ENCODE results near the gene CDK5. TPM values are rescaled to one million over a fixed set of nuclear protein-coding genes. Genes with fewer than 3 reads are reported as not detected.

The CDK5 gene
- total and polyA plus RNA-seq, 9 of the 15 experiments (the other 6 are each of a cell fraction or from before 2014, with no cell fraction given): 3.2 to 38.0 (median 27.5) TPM

DNA sequence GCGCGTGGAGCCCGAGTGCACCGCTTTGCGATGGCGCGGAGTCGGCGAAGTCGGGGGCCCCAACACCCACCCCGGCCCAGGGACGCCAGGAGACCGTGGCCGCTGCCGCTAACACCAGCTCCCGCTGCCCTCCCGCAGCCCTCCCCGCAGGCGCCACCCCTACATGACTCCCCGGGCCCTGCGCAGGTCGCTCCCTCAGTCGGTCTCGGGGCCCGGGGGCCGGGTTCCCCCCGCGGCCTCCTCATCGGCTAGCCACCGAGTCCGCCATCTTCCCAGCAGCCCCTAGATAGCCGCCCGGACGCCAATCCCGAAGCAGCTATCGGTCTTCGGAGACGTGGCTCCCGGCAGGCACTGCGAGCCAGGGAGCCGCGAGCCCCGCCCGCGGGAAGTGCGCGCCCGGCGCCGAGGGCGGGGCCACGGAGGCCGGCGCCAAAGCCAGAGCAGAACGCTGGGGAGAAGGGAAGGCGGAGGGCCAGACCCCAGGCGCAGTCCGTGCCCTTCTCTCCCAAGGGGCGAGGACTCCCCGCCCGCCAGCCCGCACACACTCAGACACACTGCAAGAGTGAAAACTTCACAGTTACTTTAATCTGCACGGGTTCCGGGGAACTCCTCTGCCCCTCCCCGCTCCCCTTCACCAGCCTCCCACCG, 22.9 kb upstream of the CDK5 start, which contains the start of gene FASTK:
FASTK (minus strand) TSS at position 288 of the 648 bp plus-strand sequence; CDS start at position 245, 43 bp downstream.
- intact Hi-C loops (cut with micrococcal nuclease): loop anchor here (1.0 to 10.0 kb wide), 2 partner anchors 19 to 766 kb away; no protein-coding TSS in a partner anchor
- Histone ChIP-seq H3K4me1 (replicated peaks in 1 of 2; ENCODE audit: control insufficient read depth in 2 of 2, insufficient read depth in 2 of 2, low read length in 2 of 2) (peaks cover 48 to 88% of the 10 kb centered on the region in 2 experiments), H3K9ac (ENCODE audit: insufficient read depth in 1 of 2, low read depth in 2 of 2, low read length in 2 of 2) (peak within 1 kb of the TSS; percentile 94 to 97), H3K36me3 (ENCODE audit: control insufficient read depth, insufficient read depth, low read length) (peaks cover 50% of the 10 kb centered on the region), H3K4me2 (ENCODE audit: insufficient read depth, low read length) (peak within 1 kb of the TSS; percentile 97), H3K4me3 (peak within 1 kb of the TSS; percentile 89), H3K79me2 (ENCODE audit: control insufficient read depth, insufficient read depth, low read length) (peaks cover 46% of the 10 kb centered on the region), H3K9me3 (replicated peaks; ENCODE audit: control insufficient read depth, insufficient read depth, low read depth, low read length) (no peaks in the 10 kb centered on the region), H3K9me1 (ENCODE audit: control insufficient read depth, insufficient read depth, low read length) (no peaks in the 10 kb centered on the region), H2AFZ (ENCODE audit: low read depth, low read length) (peak within 1 kb of the TSS; percentile 78), H3K27me3 (ENCODE audit: control insufficient read depth in 2 of 2, insufficient read depth in 2 of 2, low read length in 2 of 2) (no peaks in the 10 kb centered on the region), H3K27ac (ENCODE audit: extremely low read depth, low read depth, low read length) (peak within 1 kb of the TSS; percentile 94), H4K20me1 (replicated peaks; ENCODE audit: control insufficient read depth, insufficient read depth, low read length) (peaks cover 5% of the 10 kb centered on the region)
- DNase-seq (ENCODE audit: extremely low read depth in 1 of 4, low spot score in 3 of 4) (peak; percentile 87 to 97 (median 92)), FAIRE-seq (peak; percentile 93), ATAC-seq (peak; percentile 81)
- in situ Hi-C loops (cut with MboI): no loop called here
- ChIA-PET POLR2A (interaction anchor here (0.6 to 3.5 kb wide), 18 partner anchors 9 to 757 kb away, joined by 3 to 24 read pairs (median 5); partner anchors contain the start of genes ABCB8, ACTR3C, LRRC61 and REPIN1), CTCF (ENCODE audit: low intra/inter-chr PET ratio) (no interaction called here)
- under 1% methylated on average over 66 of the region's 66 CpGs for WGBS (ENCODE audit: insufficient coverage, low coverage, missing lambda C conversion rate)
- no TSS peak for BruUV-seq (replicated peaks)
- TF ChIP-seq ARID2 (IDR thresholded peaks at IDR 0.05) (no peak), ZNF311 (CRISPR knock-in tag; IDR thresholded peaks at IDR 0.05) (no peak), RFX5 (IDR thresholded peaks at IDR 0.05; ENCODE audit: low read depth, low read length) (no peak), ZNF354B (CRISPR knock-in tag; IDR thresholded peaks at IDR 0.05) (no peak), RBM25 (IDR thresholded peaks at IDR 0.05; ENCODE audit: low read depth, low read length, severe bottlenecking) (no peak), ARID3B (CRISPR knock-in tag; IDR thresholded peaks at IDR 0.05; ENCODE audit: borderline replicate concordance) (no peak), NBN (IDR thresholded peaks at IDR 0.05; ENCODE audit: low read depth) (no peak), RAD21 (CRISPR knock-in tag; conservative IDR thresholded peaks at IDR 0.05 in 1 of 2, IDR thresholded peaks at IDR 0.05 in 1 of 2) (no peak), MCM7 (IDR thresholded peaks at IDR 0.05) (no peak), L3MBTL2 (IDR thresholded peaks at IDR 0.05) (peak; percentile 49)
- TF ChIP-seq, protein P1, sequence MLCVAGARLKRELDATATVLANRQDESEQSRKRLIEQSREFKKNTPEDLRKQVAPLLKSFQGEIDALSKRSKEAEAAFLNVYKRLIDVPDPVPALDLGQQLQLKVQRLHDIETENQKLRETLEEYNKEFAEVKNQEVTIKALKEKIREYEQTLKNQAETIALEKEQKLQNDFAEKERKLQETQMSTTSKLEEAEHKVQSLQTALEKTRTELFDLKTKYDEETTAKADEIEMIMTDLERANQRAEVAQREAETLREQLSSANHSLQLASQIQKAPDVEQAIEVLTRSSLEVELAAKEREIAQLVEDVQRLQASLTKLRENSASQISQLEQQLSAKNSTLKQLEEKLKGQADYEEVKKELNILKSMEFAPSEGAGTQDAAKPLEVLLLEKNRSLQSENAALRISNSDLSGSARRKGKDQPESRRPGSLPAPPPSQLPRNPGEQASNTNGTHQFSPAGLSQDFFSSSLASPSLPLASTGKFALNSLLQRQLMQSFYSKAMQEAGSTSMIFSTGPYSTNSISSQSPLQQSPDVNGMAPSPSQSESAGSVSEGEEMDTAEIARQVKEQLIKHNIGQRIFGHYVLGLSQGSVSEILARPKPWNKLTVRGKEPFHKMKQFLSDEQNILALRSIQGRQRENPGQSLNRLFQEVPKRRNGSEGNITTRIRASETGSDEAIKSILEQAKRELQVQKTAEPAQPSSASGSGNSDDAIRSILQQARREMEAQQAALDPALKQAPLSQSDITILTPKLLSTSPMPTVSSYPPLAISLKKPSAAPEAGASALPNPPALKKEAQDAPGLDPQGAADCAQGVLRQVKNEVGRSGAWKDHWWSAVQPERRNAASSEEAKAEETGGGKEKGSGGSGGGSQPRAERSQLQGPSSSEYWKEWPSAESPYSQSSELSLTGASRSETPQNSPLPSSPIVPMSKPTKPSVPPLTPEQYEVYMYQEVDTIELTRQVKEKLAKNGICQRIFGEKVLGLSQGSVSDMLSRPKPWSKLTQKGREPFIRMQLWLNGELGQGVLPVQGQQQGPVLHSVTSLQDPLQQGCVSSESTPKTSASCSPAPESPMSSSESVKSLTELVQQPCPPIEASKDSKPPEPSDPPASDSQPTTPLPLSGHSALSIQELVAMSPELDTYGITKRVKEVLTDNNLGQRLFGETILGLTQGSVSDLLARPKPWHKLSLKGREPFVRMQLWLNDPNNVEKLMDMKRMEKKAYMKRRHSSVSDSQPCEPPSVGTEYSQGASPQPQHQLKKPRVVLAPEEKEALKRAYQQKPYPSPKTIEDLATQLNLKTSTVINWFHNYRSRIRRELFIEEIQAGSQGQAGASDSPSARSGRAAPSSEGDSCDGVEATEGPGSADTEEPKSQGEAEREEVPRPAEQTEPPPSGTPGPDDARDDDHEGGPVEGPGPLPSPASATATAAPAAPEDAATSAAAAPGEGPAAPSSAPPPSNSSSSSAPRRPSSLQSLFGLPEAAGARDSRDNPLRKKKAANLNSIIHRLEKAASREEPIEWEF (CRISPR knock-in tag; IDR thresholded peaks at IDR 0.05): no peak
- TF ChIP-seq, protein P2, sequence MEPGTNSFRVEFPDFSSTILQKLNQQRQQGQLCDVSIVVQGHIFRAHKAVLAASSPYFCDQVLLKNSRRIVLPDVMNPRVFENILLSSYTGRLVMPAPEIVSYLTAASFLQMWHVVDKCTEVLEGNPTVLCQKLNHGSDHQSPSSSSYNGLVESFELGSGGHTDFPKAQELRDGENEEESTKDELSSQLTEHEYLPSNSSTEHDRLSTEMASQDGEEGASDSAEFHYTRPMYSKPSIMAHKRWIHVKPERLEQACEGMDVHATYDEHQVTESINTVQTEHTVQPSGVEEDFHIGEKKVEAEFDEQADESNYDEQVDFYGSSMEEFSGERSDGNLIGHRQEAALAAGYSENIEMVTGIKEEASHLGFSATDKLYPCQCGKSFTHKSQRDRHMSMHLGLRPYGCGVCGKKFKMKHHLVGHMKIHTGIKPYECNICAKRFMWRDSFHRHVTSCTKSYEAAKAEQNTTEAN (CRISPR knock-in tag; IDR thresholded peaks at IDR 0.05): 0 out of 2 replicates have a peak, but pooled peaks have one; percentile 22

All from K562 (cell line).